RPMI8226 (cell line): Measurements from ENCODE around the gene PABPN1L.
A peak's percentile ranks its signal among the peaks of the same experiment; 100 is the strongest.

Experiments used
- DNase-seq: peaks from one replicate; pipeline ENCODE4 v3.0.0-alpha.2; 2015

The PABPN1L gene

GRCh38 chr16:88865742-88866141 is 718 bp downstream of the PABPN1L start:
- no peak for DNase-seq

GRCh38 chr16:88865310-88865709 is 1.1 kb downstream of the PABPN1L start:
- no peak for DNase-seq

GRCh38 chr16:88864521-88864920 is 1.9 kb downstream of the PABPN1L start:
- no peak for DNase-seq

GRCh38 chr16:88864099-88864498 is 2.4 kb downstream of the PABPN1L start:
- DNase-seq = no peak

GRCh38 chr16:88863426-88863825 is 3.0 kb downstream of the PABPN1L start:
- DNase-seq = no peak

DNA sequence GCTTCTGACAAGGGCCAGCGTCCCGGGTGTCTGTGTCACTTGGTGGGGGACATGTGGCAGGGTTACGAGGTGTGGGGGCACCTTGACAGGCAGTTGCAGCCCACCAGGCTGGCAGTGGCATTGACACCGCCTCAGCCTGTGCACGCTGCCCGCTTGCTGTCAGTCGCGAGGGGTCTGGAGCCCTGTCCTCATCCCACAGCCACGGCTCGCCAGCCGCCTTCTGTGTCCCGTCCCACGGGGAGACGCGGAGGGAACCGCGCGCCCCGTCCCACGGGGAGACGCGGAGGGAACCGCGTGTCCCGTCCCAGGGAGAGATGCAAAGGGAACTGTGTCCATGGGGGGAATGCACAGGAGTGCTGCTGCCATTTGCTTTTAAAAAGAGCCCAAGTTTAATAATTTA is 3.5 kb downstream of the PABPN1L start:
- no peak for DNase-seq

DNA sequence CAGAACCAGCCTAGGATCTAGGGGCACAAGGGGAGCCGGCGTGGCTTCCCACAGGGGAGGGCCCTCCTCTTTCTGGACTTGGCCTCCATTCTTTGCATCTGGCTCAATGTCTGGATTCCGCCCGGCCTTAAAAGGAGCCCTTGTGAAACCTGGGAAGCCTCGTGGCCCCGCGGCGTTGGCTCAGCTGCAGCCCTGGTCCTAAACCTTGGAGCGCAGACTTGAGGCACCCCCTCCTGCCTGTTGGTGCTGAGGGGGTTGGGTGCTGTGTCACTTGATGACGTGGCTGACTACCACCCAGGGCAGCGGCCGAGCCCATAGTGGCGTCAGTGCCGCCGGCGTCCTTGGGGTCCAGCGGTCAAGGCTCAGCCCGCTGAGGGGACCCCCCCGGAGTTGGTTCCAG is 5.1 kb downstream of the PABPN1L start:
- no peak for DNase-seq

- DNase-seq = no peak
Measured at GRCh38 chr16:88859381-88860091, 6.9 kb downstream of the PABPN1L start.

GRCh38 chr16:88857728-88858339 is 8.6 kb downstream of the PABPN1L start:
- peak; percentile 77 for DNase-seq

GRCh38 chr16:88856828-88857727 is 9.4 kb downstream of the PABPN1L start, which contains the start of the genes GALNS and TRAPPC2L:
TSS of gene GALNS (minus strand) at chr16:88856947. CDS start at chr16:88856877, 70 bp downstream.
TSS of gene TRAPPC2L (plus strand) at chr16:88857127. CDS start at chr16:88857151, 24 bp downstream.
- DNase-seq = peak; percentile 95

DNA sequence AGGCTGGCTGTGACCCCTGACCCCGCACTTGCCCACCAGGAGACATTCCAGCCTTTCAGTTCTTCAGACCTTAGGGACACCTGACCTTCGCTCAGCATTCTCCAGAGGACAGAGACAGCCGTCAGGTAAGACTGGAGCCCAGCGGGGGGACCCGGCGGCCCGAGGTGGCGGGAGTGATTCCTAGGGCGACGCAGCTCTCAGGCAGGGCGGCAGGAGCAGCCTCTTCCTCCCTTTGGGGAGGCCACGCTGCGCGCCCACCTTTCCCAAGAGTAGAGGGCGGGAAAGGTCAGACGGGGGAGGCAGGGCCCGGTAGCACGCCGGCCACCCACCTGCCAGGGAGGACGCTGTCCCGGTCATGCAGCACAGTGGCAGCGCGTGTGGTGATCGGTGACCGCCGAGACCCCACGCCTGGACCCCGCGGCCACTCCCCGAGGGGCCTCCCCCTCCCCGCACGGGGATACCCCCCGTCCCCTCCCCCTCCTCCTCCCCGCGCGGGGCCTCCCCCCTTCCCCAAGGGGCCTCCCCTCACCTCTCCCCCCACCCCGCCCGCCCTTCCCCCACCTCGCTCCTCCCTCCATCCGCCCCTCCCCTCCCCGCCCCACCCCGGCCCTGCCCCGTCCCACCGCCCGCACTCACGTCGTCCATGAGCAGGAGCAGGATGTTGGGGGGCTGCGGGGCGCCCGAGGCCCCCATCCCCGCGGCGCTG is 10.2 kb downstream of the PABPN1L start:
- DNase-seq = no peak

- DNase-seq = no peak
Measured at GRCh38 chr16:88855736-88856121, 10.7 kb downstream of the PABPN1L start.

- no peak for DNase-seq
Measured at GRCh38 chr16:88855176-88855575, 11.3 kb downstream of the PABPN1L start.

- DNase-seq = no peak
Measured at GRCh38 chr16:88854306-88855111, 12.0 kb downstream of the PABPN1L start.

- no peak for DNase-seq
Measured at GRCh38 chr16:88853325-88853941, 13.0 kb downstream of the PABPN1L start.

DNA sequence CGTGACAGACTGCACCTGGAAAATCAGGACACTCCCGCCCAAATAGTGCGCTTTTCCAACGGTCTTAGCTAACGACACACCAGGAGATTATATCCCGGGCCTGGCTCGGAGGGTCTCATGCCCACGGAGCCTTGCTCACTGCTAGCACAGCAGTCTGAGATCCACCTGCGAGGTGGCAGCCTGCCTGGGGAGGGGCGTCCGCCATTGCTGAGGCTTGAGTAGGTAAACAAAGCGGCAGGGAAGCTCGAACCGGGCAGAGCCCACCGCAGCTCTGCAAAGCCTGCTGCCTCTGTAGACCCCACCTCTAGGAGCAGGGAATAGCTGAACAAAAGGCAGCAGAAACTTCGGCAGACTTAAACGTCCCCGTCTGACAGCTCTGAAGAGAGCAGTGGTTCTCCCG is 14.8 kb downstream of the PABPN1L start:
- no peak for DNase-seq

GRCh38 chr16:88850531-88851199 is 15.8 kb downstream of the PABPN1L start:
- DNase-seq = no peak

DNA sequence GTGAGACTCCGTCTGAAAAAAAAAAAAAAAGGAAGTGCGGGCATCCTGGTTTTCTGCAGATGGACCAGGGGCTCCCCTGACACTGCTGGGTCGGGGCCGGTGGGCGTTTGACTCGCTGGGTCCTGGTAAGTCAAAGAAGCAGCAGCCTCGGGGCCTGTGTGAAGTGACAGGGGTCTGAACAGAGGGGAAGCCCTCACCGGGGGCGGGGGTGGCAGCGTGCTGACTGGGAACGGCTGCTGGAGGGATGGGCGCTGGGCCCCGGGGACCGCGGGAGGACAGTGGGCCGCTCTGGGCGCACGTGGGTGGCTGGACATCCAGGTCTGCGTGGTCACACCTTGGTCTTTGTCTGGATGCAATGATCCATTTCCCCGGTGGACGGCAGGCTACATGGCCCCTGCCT is 17.9 kb downstream of the PABPN1L start:
- no peak for DNase-seq

- DNase-seq = no peak
Measured at GRCh38 chr16:88847654-88848053, 18.8 kb downstream of the PABPN1L start.

GRCh38 chr16:88846088-88846487 is 20.4 kb downstream of the PABPN1L start:
- no peak for DNase-seq
